B cell (primary cell): ENCODE data around the gene CHST3.

Experiments used
- EZH2 ChIP-seq: IDR thresholded peaks from 2 replicates; pipeline ENCODE4 v1.6.1; 2012; ENCODE audit warnings: borderline replicate concordance, low read depth, mild to moderate bottlenecking, moderate library complexity, low read length; ENCODE audit not compliant: insufficient read depth, poor library complexity, severe bottlenecking
- TF ChIP-seq, protein P1 (sequence below): fragments of 200-600 bp; IDR thresholded peaks from one replicate; pipeline ENCODE4 v1.8.0; 2022; ENCODE audit warnings: antibody characterized with exemption, mild to moderate bottlenecking

DNA sequence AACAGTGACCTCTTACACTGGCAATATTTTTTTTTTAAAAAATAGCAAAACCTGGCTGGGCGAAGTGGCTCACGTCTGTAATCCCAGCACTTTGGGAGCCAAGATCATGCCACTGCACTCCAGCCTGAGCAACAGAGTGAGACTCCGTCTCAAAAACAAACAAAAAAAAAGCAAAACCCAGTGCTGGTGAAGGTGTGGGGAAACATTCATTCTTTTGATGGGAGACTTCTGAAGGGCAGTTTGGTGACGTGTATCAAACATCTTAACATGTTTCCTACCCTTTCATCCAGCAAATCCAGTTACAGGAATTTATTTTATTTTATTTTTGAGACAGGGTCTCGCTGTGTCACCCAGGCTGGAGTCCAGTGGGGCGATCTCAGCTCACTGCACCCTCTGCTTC is 58.0 kb downstream of the CHST3 start:
- TF ChIP-seq, protein P1, sequence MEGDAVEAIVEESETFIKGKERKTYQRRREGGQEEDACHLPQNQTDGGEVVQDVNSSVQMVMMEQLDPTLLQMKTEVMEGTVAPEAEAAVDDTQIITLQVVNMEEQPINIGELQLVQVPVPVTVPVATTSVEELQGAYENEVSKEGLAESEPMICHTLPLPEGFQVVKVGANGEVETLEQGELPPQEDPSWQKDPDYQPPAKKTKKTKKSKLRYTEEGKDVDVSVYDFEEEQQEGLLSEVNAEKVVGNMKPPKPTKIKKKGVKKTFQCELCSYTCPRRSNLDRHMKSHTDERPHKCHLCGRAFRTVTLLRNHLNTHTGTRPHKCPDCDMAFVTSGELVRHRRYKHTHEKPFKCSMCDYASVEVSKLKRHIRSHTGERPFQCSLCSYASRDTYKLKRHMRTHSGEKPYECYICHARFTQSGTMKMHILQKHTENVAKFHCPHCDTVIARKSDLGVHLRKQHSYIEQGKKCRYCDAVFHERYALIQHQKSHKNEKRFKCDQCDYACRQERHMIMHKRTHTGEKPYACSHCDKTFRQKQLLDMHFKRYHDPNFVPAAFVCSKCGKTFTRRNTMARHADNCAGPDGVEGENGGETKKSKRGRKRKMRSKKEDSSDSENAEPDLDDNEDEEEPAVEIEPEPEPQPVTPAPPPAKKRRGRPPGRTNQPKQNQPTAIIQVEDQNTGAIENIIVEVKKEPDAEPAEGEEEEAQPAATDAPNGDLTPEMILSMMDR = no peak
- TF ChIP-seq EZH2 = no peak
